Stimulated activated naive CD4-positive, alpha-beta T cell treated with Interleukin-2 at 50 U/mL for 16 hours (primary cell): ENCODE data around the gene SPNS3.

ENCODE experiments used
- DNase-seq: peaks from one replicate; lab custom pipeline; 2025; lab: John Stamatoyannopoulos, UW

Gene SPNS3

GRCh38 chr17:4527566-4528125 lies 93.9 kb downstream of the SPNS3 start:
- DNase-seq: no peak

GRCh38 chr17:4529533-4530152 lies 95.9 kb downstream of the SPNS3 start:
- DNase-seq: no peak

GRCh38 chr17:4530799-4531730 lies 97.3 kb downstream of the SPNS3 start:
- DNase-seq: no peak

GRCh38 chr17:4531988-4532736 lies 98.4 kb downstream of the SPNS3 start:
- no peak for DNase-seq

- DNase-seq: no peak
These were observed 99.3 kb downstream of the SPNS3 start for GRCh38 chr17:4532860-4533522.

- DNase-seq: no peak
These were observed 100.1 kb downstream of the SPNS3 start for GRCh38 chr17:4533523-4534504.

GRCh38 chr17:4534515-4534914 lies 100.8 kb downstream of the SPNS3 start:
- no peak for DNase-seq

GRCh38 chr17:4534928-4535666 lies 101.4 kb downstream of the SPNS3 start:
- no peak for DNase-seq

GRCh38 chr17:4535667-4536258 lies 102.0 kb downstream of the SPNS3 start:
- no peak for DNase-seq

- DNase-seq: no peak
These were observed 102.6 kb downstream of the SPNS3 start for GRCh38 chr17:4536259-4536741.

- no peak for DNase-seq
These were observed 103.1 kb downstream of the SPNS3 start for GRCh38 chr17:4536742-4537411.
